ENCODE results near the gene CCT7. TPM values are rescaled to one million over a fixed set of nuclear protein-coding genes. Genes with fewer than 3 reads are reported as not detected.

The CCT7 gene
- polyA plus RNA-seq, 1 donor from 2014 or later: 310 TPM

DNA sequence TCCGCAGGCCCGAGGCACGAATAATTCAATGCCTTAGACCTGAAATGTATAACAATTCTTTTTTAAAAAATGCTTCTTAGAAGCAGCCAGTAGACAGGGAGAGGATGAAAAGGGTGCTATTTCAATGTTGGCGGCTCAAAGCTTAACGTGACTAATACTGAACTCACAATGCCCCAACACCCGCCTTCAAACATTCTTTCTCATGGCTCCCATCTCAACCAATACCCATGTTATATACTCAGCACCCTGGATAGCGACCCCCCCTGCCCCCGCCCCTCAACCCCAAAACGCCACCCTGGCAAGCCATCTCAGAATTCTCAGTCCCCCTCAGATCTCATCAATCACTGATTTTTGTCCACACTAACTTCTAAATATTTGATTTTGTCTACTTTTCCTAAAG is 45.7 kb downstream of the CCT7 start:
- Histone ChIP-seq H3K4me2 (ENCODE audit: low read length) (no peak overlapping the region), H3F3A (ENCODE audit: insufficient read depth, low read length, poor library complexity, severe bottlenecking) (no peaks in the 10 kb centered on the region), H3K36me3 (ENCODE audit: insufficient read depth, low read length) (no peaks in the 10 kb centered on the region), H3K27me3 (ENCODE audit: insufficient read depth, low read depth, low read length) (peaks cover 6% of the 10 kb centered on the region), H3K9ac (ENCODE audit: low read length) (no peak overlapping the region), H3K27ac (ENCODE audit: low read length) (no peak overlapping the region), H3K9me2 (ENCODE audit: insufficient read depth, low read length) (no peaks in the 10 kb centered on the region), H3K4me3 (ENCODE audit: low read length) (no peak overlapping the region), H3K9me3 (ENCODE audit: low read length) (no peaks in the 10 kb centered on the region), H2AFZ (ENCODE audit: low read depth, low read length) (no peak overlapping the region), H3K79me2 (replicated peaks; ENCODE audit: insufficient read depth, low read length) (no peaks in the 10 kb centered on the region), H4K20me1 (ENCODE audit: insufficient read depth) (no peaks in the 10 kb centered on the region)
- TF ChIP-seq EP300 (conservative IDR thresholded peaks at IDR 0.05; ENCODE audit: poor library complexity, severe bottlenecking) (no peak), EZH2 (IDR thresholded peaks at IDR 0.05; ENCODE audit: borderline replicate concordance, insufficient read depth, low read length, poor library complexity, severe bottlenecking) (no peak), MXI1 (conservative IDR thresholded peaks at IDR 0.05; ENCODE audit: poor library complexity, severe bottlenecking) (no peak), TAF1 (IDR thresholded peaks at IDR 0.05; ENCODE audit: low read depth) (no peak), RAD21 (conservative IDR thresholded peaks at IDR 0.05) (no peak), POLR2AphosphoS5 (IDR thresholded peaks at IDR 0.05) (no peak), SMC3 (conservative IDR thresholded peaks at IDR 0.05; ENCODE audit: poor library complexity) (no peak), CTCF (IDR thresholded peaks at IDR 0.05; ENCODE audit: poor library complexity, severe bottlenecking) (no peak)
- TF ChIP-seq, protein P1, sequence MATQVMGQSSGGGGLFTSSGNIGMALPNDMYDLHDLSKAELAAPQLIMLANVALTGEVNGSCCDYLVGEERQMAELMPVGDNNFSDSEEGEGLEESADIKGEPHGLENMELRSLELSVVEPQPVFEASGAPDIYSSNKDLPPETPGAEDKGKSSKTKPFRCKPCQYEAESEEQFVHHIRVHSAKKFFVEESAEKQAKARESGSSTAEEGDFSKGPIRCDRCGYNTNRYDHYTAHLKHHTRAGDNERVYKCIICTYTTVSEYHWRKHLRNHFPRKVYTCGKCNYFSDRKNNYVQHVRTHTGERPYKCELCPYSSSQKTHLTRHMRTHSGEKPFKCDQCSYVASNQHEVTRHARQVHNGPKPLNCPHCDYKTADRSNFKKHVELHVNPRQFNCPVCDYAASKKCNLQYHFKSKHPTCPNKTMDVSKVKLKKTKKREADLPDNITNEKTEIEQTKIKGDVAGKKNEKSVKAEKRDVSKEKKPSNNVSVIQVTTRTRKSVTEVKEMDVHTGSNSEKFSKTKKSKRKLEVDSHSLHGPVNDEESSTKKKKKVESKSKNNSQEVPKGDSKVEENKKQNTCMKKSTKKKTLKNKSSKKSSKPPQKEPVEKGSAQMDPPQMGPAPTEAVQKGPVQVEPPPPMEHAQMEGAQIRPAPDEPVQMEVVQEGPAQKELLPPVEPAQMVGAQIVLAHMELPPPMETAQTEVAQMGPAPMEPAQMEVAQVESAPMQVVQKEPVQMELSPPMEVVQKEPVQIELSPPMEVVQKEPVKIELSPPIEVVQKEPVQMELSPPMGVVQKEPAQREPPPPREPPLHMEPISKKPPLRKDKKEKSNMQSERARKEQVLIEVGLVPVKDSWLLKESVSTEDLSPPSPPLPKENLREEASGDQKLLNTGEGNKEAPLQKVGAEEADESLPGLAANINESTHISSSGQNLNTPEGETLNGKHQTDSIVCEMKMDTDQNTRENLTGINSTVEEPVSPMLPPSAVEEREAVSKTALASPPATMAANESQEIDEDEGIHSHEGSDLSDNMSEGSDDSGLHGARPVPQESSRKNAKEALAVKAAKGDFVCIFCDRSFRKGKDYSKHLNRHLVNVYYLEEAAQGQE (IDR thresholded peaks at IDR 0.05; ENCODE audit: borderline replicate concordance): no peak

GRCh38 chr2:73281244-73281643 is 47.1 kb downstream of the CCT7 start:
- Histone ChIP-seq H3K36me3 (ENCODE audit: insufficient read depth, low read length) (no peaks in the 10 kb centered on the region), H3K9me2 (ENCODE audit: insufficient read depth, low read length) (no peaks in the 10 kb centered on the region), H3K4me2 (ENCODE audit: low read length) (no peak overlapping the region), H3F3A (ENCODE audit: insufficient read depth, low read length, poor library complexity, severe bottlenecking) (no peaks in the 10 kb centered on the region), H4K20me1 (ENCODE audit: insufficient read depth) (no peaks in the 10 kb centered on the region), H3K9ac (ENCODE audit: low read length) (no peak overlapping the region), H3K27me3 (ENCODE audit: insufficient read depth, low read depth, low read length) (peaks cover 18% of the 10 kb centered on the region), H2AFZ (ENCODE audit: low read depth, low read length) (no peak overlapping the region), H3K4me3 (ENCODE audit: low read length) (no peak overlapping the region), H3K27ac (ENCODE audit: low read length) (no peak overlapping the region), H3K9me3 (ENCODE audit: low read length) (no peaks in the 10 kb centered on the region), H3K79me2 (replicated peaks; ENCODE audit: insufficient read depth, low read length) (no peaks in the 10 kb centered on the region)
- TF ChIP-seq POLR2AphosphoS5 (IDR thresholded peaks at IDR 0.05) (no peak), CTCF (IDR thresholded peaks at IDR 0.05; ENCODE audit: poor library complexity, severe bottlenecking) (no peak), SMC3 (conservative IDR thresholded peaks at IDR 0.05; ENCODE audit: poor library complexity) (no peak), RAD21 (conservative IDR thresholded peaks at IDR 0.05) (no peak), EP300 (conservative IDR thresholded peaks at IDR 0.05; ENCODE audit: poor library complexity, severe bottlenecking) (no peak), MXI1 (conservative IDR thresholded peaks at IDR 0.05; ENCODE audit: poor library complexity, severe bottlenecking) (no peak), TAF1 (IDR thresholded peaks at IDR 0.05; ENCODE audit: low read depth) (no peak), EZH2 (IDR thresholded peaks at IDR 0.05; ENCODE audit: borderline replicate concordance, insufficient read depth, low read length, poor library complexity, severe bottlenecking) (no peak)
- TF ChIP-seq, protein P1 (IDR thresholded peaks at IDR 0.05; ENCODE audit: borderline replicate concordance): no peak

Data from neural cell (in vitro differentiated cells).